Measurements from ENCODE around the gene RASSF5. TPM values are rescaled to one million over a fixed set of nuclear protein-coding genes. Genes with fewer than 3 reads are reported as not detected.

RASSF5 gene
- total RNA-seq, 1 experiment from 2014 or later = 6.1 TPM

DNA sequence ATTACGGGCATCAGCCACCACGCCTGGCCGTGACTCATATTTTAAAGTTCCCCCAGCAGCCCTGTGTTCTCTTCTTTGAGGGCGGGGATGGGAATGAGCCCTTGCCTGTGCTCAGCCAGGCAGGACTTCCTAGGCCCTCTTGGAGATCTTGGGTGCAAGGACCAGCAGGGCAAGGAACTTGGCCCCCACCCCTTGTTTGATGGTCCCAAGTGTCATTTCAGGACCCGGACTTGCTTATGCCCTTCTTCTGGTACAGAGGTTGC, 9.3 kb downstream of the RASSF5 start:
- Mint-ChIP-seq H3K27ac (ENCODE audit: unreplicated experiment) (no peak overlapping the region), H3K4me3 (ENCODE audit: low read depth, unreplicated experiment) (no peak overlapping the region), H3K9me3 (ENCODE audit: low read depth, unreplicated experiment) (no peaks in the 10 kb centered on the region), H3K27me3 (ENCODE audit: unreplicated experiment) (no peaks in the 10 kb centered on the region), H3K36me3 (ENCODE audit: insufficient read depth, unreplicated experiment) (no peaks in the 10 kb centered on the region), H3K4me1 (ENCODE audit: low read depth, unreplicated experiment) (peaks cover 44% of the 10 kb centered on the region)
- no peak for DNase-seq
- intact Hi-C loops (cut with micrococcal nuclease; ENCODE audit: unreplicated experiment) = no loop called here
- TF ChIP-seq, protein P1, sequence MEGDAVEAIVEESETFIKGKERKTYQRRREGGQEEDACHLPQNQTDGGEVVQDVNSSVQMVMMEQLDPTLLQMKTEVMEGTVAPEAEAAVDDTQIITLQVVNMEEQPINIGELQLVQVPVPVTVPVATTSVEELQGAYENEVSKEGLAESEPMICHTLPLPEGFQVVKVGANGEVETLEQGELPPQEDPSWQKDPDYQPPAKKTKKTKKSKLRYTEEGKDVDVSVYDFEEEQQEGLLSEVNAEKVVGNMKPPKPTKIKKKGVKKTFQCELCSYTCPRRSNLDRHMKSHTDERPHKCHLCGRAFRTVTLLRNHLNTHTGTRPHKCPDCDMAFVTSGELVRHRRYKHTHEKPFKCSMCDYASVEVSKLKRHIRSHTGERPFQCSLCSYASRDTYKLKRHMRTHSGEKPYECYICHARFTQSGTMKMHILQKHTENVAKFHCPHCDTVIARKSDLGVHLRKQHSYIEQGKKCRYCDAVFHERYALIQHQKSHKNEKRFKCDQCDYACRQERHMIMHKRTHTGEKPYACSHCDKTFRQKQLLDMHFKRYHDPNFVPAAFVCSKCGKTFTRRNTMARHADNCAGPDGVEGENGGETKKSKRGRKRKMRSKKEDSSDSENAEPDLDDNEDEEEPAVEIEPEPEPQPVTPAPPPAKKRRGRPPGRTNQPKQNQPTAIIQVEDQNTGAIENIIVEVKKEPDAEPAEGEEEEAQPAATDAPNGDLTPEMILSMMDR (IDR thresholded peaks at IDR 0.05; ENCODE audit: unreplicated experiment) = no peak
- CTCF ChIA-PET = no interaction called here
- BruUV-seq (replicated peaks) = no TSS peak

DNA sequence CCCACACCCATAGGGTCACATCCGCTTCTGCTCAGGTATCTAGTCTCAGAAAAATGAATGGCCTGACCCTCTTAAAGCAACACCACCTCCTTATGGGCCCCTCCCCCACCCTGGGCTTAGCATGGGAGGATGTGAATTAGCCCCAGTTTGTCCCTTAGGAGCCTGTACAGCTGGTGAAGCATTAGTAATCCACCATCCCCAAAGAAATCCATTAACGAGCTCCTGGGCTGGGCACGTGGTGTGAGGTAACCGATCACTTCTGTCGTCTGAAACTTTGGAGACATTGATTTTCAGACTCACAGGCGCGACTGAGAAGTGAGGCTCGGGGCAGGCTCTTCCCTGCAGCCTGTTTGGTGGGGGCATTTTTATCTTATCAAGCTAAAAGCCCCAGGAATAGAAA, 10.5 kb downstream of the RASSF5 start:
- TF ChIP-seq, protein P1 (IDR thresholded peaks at IDR 0.05; ENCODE audit: unreplicated experiment) = no peak
- Mint-ChIP-seq H3K4me1 (ENCODE audit: low read depth, unreplicated experiment) (peaks cover 48% of the 10 kb centered on the region), H3K36me3 (ENCODE audit: insufficient read depth, unreplicated experiment) (no peaks in the 10 kb centered on the region), H3K27me3 (ENCODE audit: unreplicated experiment) (no peaks in the 10 kb centered on the region), H3K4me3 (ENCODE audit: low read depth, unreplicated experiment) (no peak overlapping the region), H3K9me3 (ENCODE audit: low read depth, unreplicated experiment) (no peaks in the 10 kb centered on the region), H3K27ac (ENCODE audit: unreplicated experiment) (no peak overlapping the region)
- intact Hi-C loops (cut with micrococcal nuclease; ENCODE audit: unreplicated experiment) = no loop called here
- no peak for DNase-seq
- BruUV-seq (replicated peaks) = no TSS peak
- CTCF ChIA-PET = no interaction called here

DNA sequence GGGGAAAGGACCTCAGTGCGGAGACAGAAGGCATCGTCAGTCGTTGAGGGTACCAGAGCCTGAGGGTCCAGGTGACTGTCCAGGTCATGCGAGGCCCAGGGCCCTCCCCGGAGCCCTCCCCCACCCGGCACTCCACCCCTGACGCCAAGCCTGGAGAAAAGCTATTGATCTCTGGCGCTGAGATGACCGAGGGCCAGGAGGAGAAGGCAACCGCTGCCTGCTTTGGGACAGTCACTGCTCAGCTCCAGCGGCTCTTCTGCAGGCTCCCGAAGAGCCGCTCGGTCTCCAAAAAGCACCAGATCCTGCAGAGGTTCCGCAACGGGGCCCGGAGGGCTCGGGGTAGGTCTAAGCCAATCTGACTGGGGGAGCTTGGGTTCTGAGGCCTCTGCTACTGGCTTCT, 10.9 kb downstream of the RASSF5 start:
- Mint-ChIP-seq H3K4me1 (ENCODE audit: low read depth, unreplicated experiment) (peaks cover 45% of the 10 kb centered on the region), H3K4me3 (ENCODE audit: low read depth, unreplicated experiment) (no peak overlapping the region), H3K27me3 (ENCODE audit: unreplicated experiment) (no peaks in the 10 kb centered on the region), H3K9me3 (ENCODE audit: low read depth, unreplicated experiment) (no peaks in the 10 kb centered on the region), H3K36me3 (ENCODE audit: insufficient read depth, unreplicated experiment) (no peaks in the 10 kb centered on the region), H3K27ac (ENCODE audit: unreplicated experiment) (no peak overlapping the region)
- BruUV-seq (replicated peaks) = no TSS peak
- intact Hi-C loops (cut with micrococcal nuclease; ENCODE audit: unreplicated experiment) = no loop called here
- TF ChIP-seq, protein P1 (IDR thresholded peaks at IDR 0.05; ENCODE audit: unreplicated experiment) = no peak
- no peak for DNase-seq
- CTCF ChIA-PET = interaction anchor here (1.7 kb wide), 1 partner anchor 11 kb away, joined by 4 read pairs; the partner anchor contains the start of gene RASSF5

DNA sequence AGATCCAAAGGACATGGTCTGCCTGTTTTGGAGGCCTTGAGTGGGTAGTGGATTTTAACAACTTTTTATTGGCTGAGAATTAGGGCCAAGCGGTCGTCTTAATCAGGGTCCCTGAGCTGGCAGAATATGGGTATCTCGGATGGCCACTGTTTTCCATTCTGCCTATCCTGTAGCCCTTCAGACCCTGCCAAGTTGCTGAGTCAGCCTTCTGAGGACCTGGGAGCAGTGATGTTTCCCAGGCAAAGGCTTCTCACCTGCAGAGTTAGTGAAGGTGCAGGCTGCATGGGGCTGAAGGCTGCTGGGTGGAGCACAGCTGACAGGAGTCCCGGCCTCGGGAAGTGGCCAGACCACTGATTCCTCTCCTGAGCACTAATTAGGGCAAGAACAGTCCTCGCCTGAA, 11.4 kb downstream of the RASSF5 start:
- Mint-ChIP-seq H3K27me3 (ENCODE audit: unreplicated experiment) (no peaks in the 10 kb centered on the region), H3K9me3 (ENCODE audit: low read depth, unreplicated experiment) (no peaks in the 10 kb centered on the region), H3K36me3 (ENCODE audit: insufficient read depth, unreplicated experiment) (no peaks in the 10 kb centered on the region), H3K4me3 (ENCODE audit: low read depth, unreplicated experiment) (no peak overlapping the region), H3K27ac (ENCODE audit: unreplicated experiment) (no peak overlapping the region), H3K4me1 (ENCODE audit: low read depth, unreplicated experiment) (peaks cover 40% of the 10 kb centered on the region)
- CTCF ChIA-PET = interaction anchor here (1.7 kb wide), 1 partner anchor 12 kb away, joined by 4 read pairs; the partner anchor contains the start of gene RASSF5
- no peak for DNase-seq
- intact Hi-C loops (cut with micrococcal nuclease; ENCODE audit: unreplicated experiment) = no loop called here
- no TSS peak for BruUV-seq (replicated peaks)
- TF ChIP-seq, protein P1 (IDR thresholded peaks at IDR 0.05; ENCODE audit: unreplicated experiment) = no peak

Data from Calu3 (cell line).